H1 (cell line): Measurements from ENCODE around the gene NT5DC3. TPM values are rescaled to one million over a fixed set of nuclear protein-coding genes. Genes with fewer than 3 reads are reported as not detected.

ENCODE experiments used
- CTCF ChIA-PET: fragments of 300-600 bp; sonication (Branson Sonifier 250); formaldehyde crosslinking; loops from one replicate; lab custom pipeline; 2021; ENCODE audit not compliant: partially characterized antibody; lab: Charles Lee
- POLR2A ChIA-PET: fragments of 300-600 bp; sonication (Branson Sonifier 250); formaldehyde crosslinking; loops from one replicate; lab custom pipeline; 2021; ENCODE audit warnings: inconsistent platforms; ENCODE audit not compliant: partially characterized antibody; lab: Charles Lee
- DNase-seq, 2 experiments: peaks; one replicate each; pipeline versions ENCODE4 v3.0.0 to v3.0.0-alpha.2; 2010 to 2022; ENCODE audit warnings: low spot score in 2 of 2, low read depth in 1 of 2, mixed read lengths in 1 of 2
- FAIRE-seq: peaks from 2 replicates; lab custom pipeline; 2011; peaks lifted over from hg19 to GRCh38; lab: Jason Lieb, UNC
- H2AFZ ChIP-seq: 2 replicates; pipeline ENCODE4 v1.8.1; 2012; ENCODE audit warnings: low read length, inconsistent platforms
- H2AK5ac ChIP-seq: 2 replicates; pipeline ENCODE4 v1.6.1; 2013; ENCODE audit warnings: low read depth, low read length
- H2BK120ac ChIP-seq: replicated peaks from 2 replicates; pipeline ENCODE3; 2013; ENCODE audit warnings: low read depth, low read length, inconsistent platforms
- H2BK12ac ChIP-seq: 2 replicates; pipeline ENCODE4 v1.6.1; 2013; ENCODE audit warnings: low read depth, low read length
- H2BK15ac ChIP-seq: 2 replicates; pipeline ENCODE4 v1.6.1; 2013; ENCODE audit warnings: low read length
- H2BK20ac ChIP-seq: 2 replicates; pipeline ENCODE4 v1.6.1; 2013; ENCODE audit warnings: low read length
- H2BK5ac ChIP-seq: 2 replicates; pipeline ENCODE4 v1.6.1; 2013; ENCODE audit warnings: low read depth, low read length
- H3K14ac ChIP-seq: 2 replicates; pipeline ENCODE4 v1.6.1; 2013; ENCODE audit warnings: inconsistent platforms; ENCODE audit not compliant: insufficient read length
- H3K18ac ChIP-seq: 2 replicates; pipeline ENCODE4 v1.6.1; 2013; ENCODE audit warnings: low read length; ENCODE audit errors: extremely low read depth
- H3K23ac ChIP-seq: 2 replicates; pipeline ENCODE4 v1.6.1; 2013; ENCODE audit warnings: inconsistent platforms; ENCODE audit not compliant: insufficient read length
- H3K23me2 ChIP-seq: 2 replicates; pipeline ENCODE4 v1.6.1; 2013; ENCODE audit warnings: low read depth, low read length
- H3K27ac ChIP-seq: 2 replicates; pipeline ENCODE4 v1.6.1; 2011; ENCODE audit warnings: low read depth, low read length, inconsistent platforms
- H3K27me3 ChIP-seq, 4 experiments: replicated peaks in 1 of 4; 1 replicate in 1 of 4; 2 replicates in 3 of 4; pipeline versions ENCODE4 v1.6.1 to v1.8.1; 2011 to 2013; ENCODE audit warnings: low read length in 3 of 4, mild to moderate bottlenecking in 3 of 4, inconsistent platforms in 2 of 4, mixed read lengths in 2 of 4, moderate library complexity in 1 of 4; ENCODE audit not compliant: control insufficient read depth in 3 of 4, insufficient read depth in 3 of 4; ENCODE audit errors: extremely low read depth in 1 of 4
- H3K36me3 ChIP-seq, 4 experiments: 2 replicates each; pipeline versions ENCODE4 v1.6.1 to v1.8.1; 2011 to 2013; ENCODE audit warnings: mild to moderate bottlenecking in 4 of 4, low read length in 3 of 4, moderate library complexity in 2 of 4, control low read depth in 1 of 4, inconsistent platforms in 1 of 4; ENCODE audit not compliant: insufficient read depth in 4 of 4, control insufficient read depth in 2 of 4
- H3K4ac ChIP-seq: replicated peaks from 2 replicates; pipeline ENCODE3; 2013; ENCODE audit warnings: low read length, low read depth, mixed read lengths, inconsistent platforms; ENCODE audit not compliant: insufficient read length
- H3K4me1 ChIP-seq, 4 experiments: replicated peaks in 1 of 4; 1 replicate in 1 of 4; 2 replicates in 3 of 4; pipeline versions ENCODE4 v1.6.1 to v1.8.1; 2011 to 2013; ENCODE audit warnings: low read length in 3 of 4, inconsistent platforms in 2 of 4, mixed read lengths in 1 of 4; ENCODE audit not compliant: insufficient read depth in 4 of 4, control insufficient read depth in 3 of 4
- H3K4me2 ChIP-seq, 2 experiments: 2 replicates each; pipeline versions ENCODE4 v1.6.1 to v1.8.1; 2011 to 2013; ENCODE audit warnings: low read depth in 2 of 2, low read length in 2 of 2, control low read depth in 1 of 2, inconsistent platforms in 1 of 2, mild to moderate bottlenecking in 1 of 2; ENCODE audit not compliant: insufficient read depth in 1 of 2
- H3K4me3 ChIP-seq, 4 experiments: fragments of 200-600, 300-600 bp in 1 of 4; sonication (generic), shearing (Covaris generic), sonication (Bioruptor Twin) in 1 of 4; 2 replicates each; pipeline versions ENCODE4 v1.5.1 to v1.8.1; 2011 to 2016; ENCODE audit warnings: low read length in 4 of 4, low read depth in 3 of 4, control low read depth in 2 of 4, inconsistent platforms in 2 of 4, mild to moderate bottlenecking in 2 of 4, mixed read lengths in 1 of 4, moderate library complexity in 1 of 4; ENCODE audit not compliant: insufficient read depth in 2 of 4; ENCODE audit errors: extremely low read depth in 1 of 4
- H3K56ac ChIP-seq: replicated peaks from 2 replicates; pipeline ENCODE3; 2013; ENCODE audit warnings: low read depth, mild to moderate bottlenecking, mixed read lengths, low read length, inconsistent platforms; ENCODE audit not compliant: insufficient read length
- H3K79me1 ChIP-seq: 2 replicates; pipeline ENCODE4 v1.6.1; 2013; ENCODE audit warnings: low read depth, low read length, control low read depth
- H3K79me2 ChIP-seq, 2 experiments: 2 replicates each; pipeline versions ENCODE4 v1.6.1 to v1.8.1; 2012 to 2013; ENCODE audit warnings: low read length in 2 of 2, mild to moderate bottlenecking in 2 of 2, inconsistent platforms in 1 of 2; ENCODE audit not compliant: insufficient read depth in 2 of 2, control insufficient read depth in 1 of 2
- H3K9ac ChIP-seq, 4 experiments: replicated peaks in 1 of 4; 1 replicate in 1 of 4; 2 replicates in 3 of 4; pipeline versions ENCODE4 v1.6.1 to v1.8.1; 2011 to 2013; ENCODE audit warnings: low read depth in 3 of 4, low read length in 3 of 4, control low read depth in 2 of 4, mild to moderate bottlenecking in 2 of 4, moderate library complexity in 2 of 4, inconsistent platforms in 1 of 4; ENCODE audit errors: extremely low read depth in 1 of 4
- H3K9me3 ChIP-seq, 2 experiments: 2 replicates each; pipeline versions ENCODE4 v1.6.1 to v1.8.1; 2012 to 2013; ENCODE audit warnings: mild to moderate bottlenecking in 2 of 2, moderate library complexity in 2 of 2, control low read depth in 1 of 2, inconsistent platforms in 1 of 2, low read depth in 1 of 2, low read length in 1 of 2, mixed read lengths in 1 of 2; ENCODE audit not compliant: insufficient read depth in 2 of 2
- H4K20me1 ChIP-seq, 2 experiments: replicated peaks in 1 of 2; 2 replicates each; pipeline versions ENCODE3 to v1.8.1; 2011 to 2013; ENCODE audit warnings: inconsistent platforms in 2 of 2, low read length in 2 of 2, mild to moderate bottlenecking in 1 of 2; ENCODE audit not compliant: insufficient read depth in 2 of 2, control insufficient read depth in 1 of 2
- H4K5ac ChIP-seq: 2 replicates; pipeline ENCODE4 v1.6.1; 2013; ENCODE audit warnings: low read length, low read depth, mixed read lengths, inconsistent platforms; ENCODE audit not compliant: insufficient read length
- H4K8ac ChIP-seq: 2 replicates; pipeline ENCODE4 v1.8.0; 2013; ENCODE audit warnings: mild to moderate bottlenecking, moderate library complexity, low read length, inconsistent platforms; ENCODE audit not compliant: insufficient read depth; ENCODE audit errors: extremely low read depth
- H4K91ac ChIP-seq: replicated peaks from 2 replicates; pipeline ENCODE3; 2013; ENCODE audit warnings: low read length, mixed read lengths, inconsistent platforms; ENCODE audit not compliant: insufficient read length
- EP300 ChIP-seq, 2 experiments: IDR thresholded peaks; 1 replicate in 1 of 2; 2 replicates in 1 of 2; pipeline ENCODE4 v1.6.1; 2011 to 2012; ENCODE audit warnings: low read depth in 2 of 2, low read length in 2 of 2, mild to moderate bottlenecking in 2 of 2, borderline replicate concordance in 1 of 2, inconsistent platforms in 1 of 2, moderate library complexity in 1 of 2
- HDAC6 ChIP-seq: IDR thresholded peaks from one replicate; pipeline ENCODE4 v1.7.1; 2012; ENCODE audit warnings: low read depth, mild to moderate bottlenecking, inconsistent platforms, low read length, moderate library complexity
- POU5F1 ChIP-seq: IDR thresholded peaks from 2 replicates; pipeline ENCODE4 v1.6.1; 2011; ENCODE audit warnings: low read depth, mild to moderate bottlenecking, low read length, moderate library complexity
- polyA plus RNA-seq, 7 experiments: library from polyadenylated mRNA; depleted of rRNA in 3 of 7; stranded (reverse) in 5 of 7; unstranded in 2 of 7; fragments of >200 nt in 5 of 7; fragments of 200-250 nt in 2 of 7; gene quantifications; 1 replicate in 5 of 7; 2 replicates in 1 of 7; 4 replicates in 1 of 7; pipeline versions ENCODE4 v1.2.1 to v1.2.3, GENCODE V29; 2011 to 2013; ENCODE audit warnings: missing spikeins in 2 of 7, mixed read lengths in 2 of 7
- total RNA-seq: library from RNA; stranded (reverse); fragmentation: NEBNext Ultra II Directional; extraction: Animal tissue kit (Norgen Biotek cat#: 25700); gene quantifications from 2 replicates; pipeline ENCODE4 v1.2.1, GENCODE V29; 2021

The NT5DC3 gene
- total and polyA plus RNA-seq, 2 of the 8 experiments (the other 6 are each of a cell fraction or from before 2014, with no cell fraction given) = 5.4 to 14.8 TPM

DNA sequence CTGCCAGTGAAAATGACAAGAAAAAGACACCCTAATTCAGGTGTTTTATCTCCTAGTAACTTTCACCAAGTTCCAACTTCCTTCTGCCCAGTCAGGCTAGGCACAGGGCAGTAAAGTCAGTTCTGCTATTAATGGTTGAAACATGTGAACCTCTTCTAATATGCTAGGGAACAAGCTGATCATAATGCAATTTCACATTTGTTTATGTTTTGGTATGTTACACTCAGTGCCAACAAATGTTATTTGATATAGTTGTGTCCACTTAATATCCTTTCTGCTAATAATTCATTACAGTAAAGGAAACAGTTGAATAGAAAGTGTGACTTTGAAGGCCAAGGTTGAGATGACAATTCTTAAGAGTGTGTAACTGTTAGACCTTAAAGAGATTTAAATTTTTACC, 17.2 kb downstream of the NT5DC3 start:
- Histone ChIP-seq H3K4me1 (no peaks in the 10 kb centered on the region), H3K4me3 (no peak overlapping the region), H3K4me2 (no peak overlapping the region)
- TF ChIP-seq POU5F1 = no peak
- TF ChIP-seq HDAC6 = no peak
- TF ChIP-seq EP300 (IDR thresholded peaks at IDR 0.05; ENCODE audit: borderline replicate concordance in 1 of 2, low read depth in 2 of 2, low read length in 2 of 2) = no peak
- TF ChIP-seq, all 59 proteins: peak for 0
- Histone ChIP-seq H3K36me3 (0 out of 8 replicates have a peak, but pooled peaks cover 0 to 4% (median 0%) of the 10 kb centered on the region in 4 experiments), H2AFZ (no peak overlapping the region), H3K4ac (no peak overlapping the region), H3K18ac (no peak overlapping the region), H2BK5ac (no peak overlapping the region), H4K5ac (no peak overlapping the region), H3K27me3 (no peaks in the 10 kb centered on the region), H3K9me3 (peaks cover 3 to 4% of the 10 kb centered on the region in 2 experiments; a peak in 2 of 4 replicates), H3K23ac (no peak overlapping the region), H4K20me1 (peaks cover 0 to 2% of the 10 kb centered on the region in 2 experiments), H2AK5ac (no peak overlapping the region), H3K56ac (no peak overlapping the region), H2BK120ac (no peak overlapping the region), H2BK15ac (no peak overlapping the region), H3K79me2 (peaks cover 0 to 40% of the 10 kb centered on the region in 2 experiments; a peak in 2 of 4 replicates), H3K23me2 (no peaks in the 10 kb centered on the region), H3K79me1 (no peaks in the 10 kb centered on the region), H4K8ac (no peak overlapping the region), H2BK12ac (no peak overlapping the region), H3K27ac (no peak overlapping the region), H3K9ac (no peak overlapping the region), H2BK20ac (no peak overlapping the region), H3K14ac (no peak overlapping the region), H4K91ac (no peak overlapping the region)
- ChIA-PET CTCF (no interaction called here), POLR2A (no interaction called here)
- no peak for FAIRE-seq
- no peak for DNase-seq
